HepG2 (cell line): ENCODE data around the gene TBC1D14. TPM values are rescaled to one million over a fixed set of nuclear protein-coding genes. Genes with fewer than 3 reads are reported as not detected.

Experiments
- GMEB1 ChIP-seq: sonication (generic); formaldehyde crosslinking; IDR thresholded peaks from 2 replicates; pipeline ENCODE4 v1.5.1; 2020; ENCODE audit warnings: missing genetic modification reagents, mild to moderate bottlenecking, borderline replicate concordance
- HNF1B ChIP-seq: sonication (generic); formaldehyde crosslinking; IDR thresholded peaks from 2 replicates; pipeline ENCODE4 v1.5.1; 2020; ENCODE audit warnings: mild to moderate bottlenecking, moderate library complexity, missing genetic modification reagents
- IKZF1 ChIP-seq: fragments of 450-650 bp; IDR thresholded peaks from 2 replicates; pipeline ENCODE4 v1.7.1; 2016
- JUND ChIP-seq: sonication (generic); formaldehyde crosslinking; IDR thresholded peaks from 2 replicates; pipeline ENCODE4 v1.8.0; 2022; ENCODE audit warnings: mild to moderate bottlenecking, missing genetic modification reagents
- NFAT5 ChIP-seq: sonication (generic); formaldehyde crosslinking; IDR thresholded peaks from 2 replicates; pipeline ENCODE4 v1.4.0; 2020; ENCODE audit warnings: missing genetic modification reagents
- ONECUT2 ChIP-seq: sonication (generic); formaldehyde crosslinking; IDR thresholded peaks from 2 replicates; pipeline ENCODE4 v1.4.0; 2020; ENCODE audit warnings: missing genetic modification reagents
- POLR2A ChIP-seq, 2 experiments: IDR thresholded peaks; 2 replicates each; pipeline ENCODE4 v1.6.1; 2011; ENCODE audit warnings: low read depth in 2 of 2, low read length in 2 of 2, mild to moderate bottlenecking in 1 of 2, moderate library complexity in 1 of 2; ENCODE audit not compliant: insufficient read depth in 1 of 2
- REXO4 ChIP-seq: sonication (generic); formaldehyde crosslinking; IDR thresholded peaks from 2 replicates; pipeline ENCODE4 v1.8.0; 2022; ENCODE audit warnings: missing genetic modification reagents, mild to moderate bottlenecking, borderline replicate concordance
- STAG1 ChIP-seq: sonication (generic); formaldehyde crosslinking; IDR thresholded peaks from 2 replicates; pipeline ENCODE4 v1.4.0; 2020; ENCODE audit warnings: missing genetic modification reagents
- ZNF143 ChIP-seq: sonication (generic); formaldehyde crosslinking; IDR thresholded peaks from 2 replicates; pipeline ENCODE4 v1.4.0; 2020; ENCODE audit warnings: missing genetic modification reagents
- ZNF318 ChIP-seq: sonication (generic); formaldehyde crosslinking; IDR thresholded peaks from 2 replicates; pipeline ENCODE4 v1.4.0; 2020; ENCODE audit warnings: mild to moderate bottlenecking, missing genetic modification reagents
- ZNF558 ChIP-seq: sonication (generic); formaldehyde crosslinking; IDR thresholded peaks from 2 replicates; pipeline ENCODE4 v1.9.0; 2022; ENCODE audit warnings: mild to moderate bottlenecking, missing genetic modification reagents, borderline replicate concordance
- polyA plus RNA-seq, 8 experiments: library from polyadenylated mRNA; depleted of rRNA in 3 of 8; stranded (reverse) in 7 of 8; unstranded in 1 of 8; fragments of >200 nt; fragmentation: Illumina TruSeq in 4 of 8; extraction: Trizol in 4 of 8; gene quantifications; 2 replicates each; pipeline versions ENCODE4 v1.2.1 to v1.2.3, GENCODE V29; 2011 to 2016; ENCODE audit warnings: low read depth in 4 of 8, missing spikeins in 1 of 8, mixed read lengths in 1 of 8; ENCODE audit not compliant: insufficient read depth in 1 of 8
- total RNA-seq, 5 experiments: library from RNA; depleted of rRNA; stranded (reverse); fragments of >200 nt; fragmentation: Illumina TruSeq; extraction: Trizol; gene quantifications; 2 replicates each; pipeline ENCODE4 v1.2.3, GENCODE V29; 2016; ENCODE audit warnings: low read depth in 1 of 5

Gene TBC1D14
- total and polyA plus RNA-seq, 2 of the 13 experiments (the other 11 are each of a cell fraction or from before 2014, with no cell fraction given): 29.5 to 46.5 TPM

- peak; percentile 61; the same call in 1 of the 2 replicates for TF ChIP-seq ZNF318 (CRISPR knock-in tag)
- TF ChIP-seq REXO4 (CRISPR knock-in tag): no peak
- peak; percentile 84; the same call in 1 of the 2 replicates for TF ChIP-seq HNF1B (CRISPR knock-in tag)
- TF ChIP-seq STAG1 (CRISPR knock-in tag): peak; percentile 81
- TF ChIP-seq IKZF1: no peak
- TF ChIP-seq ONECUT2 (CRISPR knock-in tag): no peak
- TF ChIP-seq JUND: peak; percentile 64; the same call in 1 of the 2 replicates
- no peak for TF ChIP-seq ZNF143 (CRISPR knock-in tag)
- no peak; the same call in 1 of the 2 replicates for TF ChIP-seq GMEB1 (CRISPR knock-in tag)
- no peak for TF ChIP-seq NFAT5 (CRISPR knock-in tag)
- TF ChIP-seq POLR2A (IDR thresholded peaks at IDR 0.05; ENCODE audit: insufficient read depth in 1 of 2, low read depth in 2 of 2, low read length in 2 of 2): peak; percentile 57 to 79; a peak in 2 of 4 replicates
- TF ChIP-seq ZNF558 (CRISPR knock-in tag): no peak
Observed at GRCh38 chr4:6892190-6892908, 17.3 kb upstream of the TBC1D14 start (continued).
